Upper lobe of right lung (tissue), 1 donor: ENCODE data around the gene CALHM3. TPM values are rescaled to one million over a fixed set of nuclear protein-coding genes. Genes with fewer than 3 reads are reported as not detected.
A peak's percentile ranks its signal among the peaks of the same experiment; 100 is the strongest.

ENCODE experiments used
- ATAC-seq: fragments of 200-7000 bp; cut with Tn5 transposase; one replicate; pipeline ENCODE4 v1.9.1; 2020; ENCODE audit warnings: mild to moderate bottlenecking, moderate library complexity
- DNase-seq: peaks from one replicate; pipeline ENCODE4 v3.0.0-alpha.2; 2020
- H3K27ac ChIP-seq: fragments of 200-600 bp; one replicate; pipeline ENCODE4 v1.8.0; 2022
- H3K27me3 ChIP-seq: fragments of 200-600 bp; one replicate; pipeline ENCODE4 v1.8.0; 2022; ENCODE audit warnings: mild to moderate bottlenecking
- H3K36me3 ChIP-seq: fragments of 200-600 bp; one replicate; pipeline ENCODE4 v1.8.0; 2022
- H3K4me1 ChIP-seq: fragments of 200-600 bp; one replicate; pipeline ENCODE4 v1.8.0; 2022
- H3K4me3 ChIP-seq: fragments of 200-600 bp; one replicate; pipeline ENCODE4 v1.8.0; 2022; ENCODE audit warnings: mild to moderate bottlenecking
- H3K9me3 ChIP-seq: fragments of 200-600 bp; one replicate; pipeline ENCODE4 v1.8.0; 2022
- intact Hi-C: fragments of 100-400 bp; cut with DNase I; formaldehyde crosslinking; loops from one replicate; pipeline ENCODE4 v1.11.0; 2022
- total RNA-seq: library from RNA; stranded (reverse); fragmentation: NEBNext Ultra II Directional; extraction: Animal tissue kit (Norgen Biotek cat#: 25700); gene quantifications from one replicate; pipeline ENCODE4 v1.2.1, GENCODE V29; 2021
- TF ChIP-seq, protein P1 (sequence below): fragments of 200-600 bp; IDR thresholded peaks from one replicate; pipeline ENCODE4 v1.8.0; 2022; ENCODE audit warnings: antibody characterized with exemption
- donor health status: DM: no; HTN: yes; CAD: no; lungs with severe emphysema.

The CALHM3 gene
- total RNA-seq, 1 donor from 2014 or later = not detected

- Histone ChIP-seq H3K36me3 (peaks cover 44% of the 10 kb centered on the region), H3K4me3 (peak overlapping the region; percentile 90), H3K9me3 (no peaks in the 10 kb centered on the region), H3K27me3 (no peaks in the 10 kb centered on the region), H3K4me1 (peaks cover 53% of the 10 kb centered on the region), H3K27ac (peak overlapping the region; percentile 90)
- TF ChIP-seq, protein P1, sequence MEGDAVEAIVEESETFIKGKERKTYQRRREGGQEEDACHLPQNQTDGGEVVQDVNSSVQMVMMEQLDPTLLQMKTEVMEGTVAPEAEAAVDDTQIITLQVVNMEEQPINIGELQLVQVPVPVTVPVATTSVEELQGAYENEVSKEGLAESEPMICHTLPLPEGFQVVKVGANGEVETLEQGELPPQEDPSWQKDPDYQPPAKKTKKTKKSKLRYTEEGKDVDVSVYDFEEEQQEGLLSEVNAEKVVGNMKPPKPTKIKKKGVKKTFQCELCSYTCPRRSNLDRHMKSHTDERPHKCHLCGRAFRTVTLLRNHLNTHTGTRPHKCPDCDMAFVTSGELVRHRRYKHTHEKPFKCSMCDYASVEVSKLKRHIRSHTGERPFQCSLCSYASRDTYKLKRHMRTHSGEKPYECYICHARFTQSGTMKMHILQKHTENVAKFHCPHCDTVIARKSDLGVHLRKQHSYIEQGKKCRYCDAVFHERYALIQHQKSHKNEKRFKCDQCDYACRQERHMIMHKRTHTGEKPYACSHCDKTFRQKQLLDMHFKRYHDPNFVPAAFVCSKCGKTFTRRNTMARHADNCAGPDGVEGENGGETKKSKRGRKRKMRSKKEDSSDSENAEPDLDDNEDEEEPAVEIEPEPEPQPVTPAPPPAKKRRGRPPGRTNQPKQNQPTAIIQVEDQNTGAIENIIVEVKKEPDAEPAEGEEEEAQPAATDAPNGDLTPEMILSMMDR = no peak
- intact Hi-C loops = no loop called here
- ATAC-seq = peak; percentile 70
- DNase-seq = peak; percentile 82
Observed at GRCh38 chr10:103451091-103451813, 27.8 kb downstream of the CALHM3 start.

DNA sequence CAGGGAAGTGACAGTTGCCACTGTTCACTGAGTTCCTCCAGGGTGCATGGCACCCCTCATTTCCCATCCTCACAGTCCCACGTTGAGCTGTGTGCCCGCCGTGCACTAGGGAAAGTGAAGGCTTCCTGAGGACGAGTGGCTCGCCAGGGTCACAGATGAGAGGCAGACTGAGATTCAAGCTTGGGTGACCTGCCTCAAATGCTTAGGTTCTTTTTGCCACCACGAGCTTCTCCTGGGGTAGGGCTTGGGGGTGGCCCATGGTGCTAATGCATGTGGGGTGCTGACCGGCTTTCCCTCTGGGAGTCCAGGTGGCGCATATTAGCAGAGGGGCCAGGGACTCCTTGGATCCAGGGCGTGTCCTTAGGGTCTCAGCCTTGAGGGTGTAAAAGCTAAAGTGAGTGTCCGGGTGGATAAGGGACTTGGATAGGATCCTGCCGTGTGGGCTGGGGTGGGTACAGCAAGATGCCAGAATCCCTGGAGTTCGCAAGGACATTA is 28.8 kb downstream of the CALHM3 start:
- Histone ChIP-seq H3K4me1 (peaks cover 63% of the 10 kb centered on the region), H3K9me3 (no peaks in the 10 kb centered on the region), H3K27me3 (no peaks in the 10 kb centered on the region), H3K4me3 (peak overlapping the region; percentile 90), H3K36me3 (peaks cover 48% of the 10 kb centered on the region), H3K27ac (peak overlapping the region; percentile 90)
- intact Hi-C loops = no loop called here
- DNase-seq = no peak
- ATAC-seq = no peak
- TF ChIP-seq, protein P1 = no peak

GRCh38 chr10:103449208-103450144 is 29.6 kb downstream of the CALHM3 start:
- Histone ChIP-seq H3K4me3 (peak overlapping the region; percentile 90), H3K9me3 (no peaks in the 10 kb centered on the region), H3K27ac (peak overlapping the region; percentile 90), H3K36me3 (peaks cover 56% of the 10 kb centered on the region), H3K4me1 (peaks cover 64% of the 10 kb centered on the region), H3K27me3 (no peaks in the 10 kb centered on the region)
- TF ChIP-seq, protein P1 = no peak
- no peak for ATAC-seq
- intact Hi-C loops = no loop called here
- DNase-seq = no peak

DNA sequence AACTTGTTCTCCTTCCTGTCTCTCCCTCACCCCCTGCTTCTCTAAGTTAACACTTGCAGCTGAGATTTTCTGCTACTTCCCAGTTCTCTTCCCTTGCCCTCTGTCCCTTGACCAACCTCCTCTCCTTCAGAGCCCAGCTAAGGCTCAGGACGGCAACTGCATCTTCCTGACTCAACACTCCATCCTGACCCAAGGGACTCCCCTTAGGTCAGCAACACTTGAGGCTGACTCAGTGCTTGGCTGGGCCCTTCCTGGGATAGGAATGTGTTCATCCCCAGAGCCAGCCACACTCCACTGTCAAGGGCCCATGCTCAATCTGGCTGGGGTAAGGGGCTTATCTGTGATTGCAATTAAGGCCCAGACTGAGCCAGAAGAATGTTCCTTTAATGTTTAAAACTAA is 30.3 kb downstream of the CALHM3 start:
- Histone ChIP-seq H3K27ac (peak overlapping the region; percentile 45), H3K36me3 (peaks cover 63% of the 10 kb centered on the region), H3K9me3 (no peaks in the 10 kb centered on the region), H3K4me1 (peaks cover 64% of the 10 kb centered on the region), H3K4me3 (no peak overlapping the region), H3K27me3 (no peaks in the 10 kb centered on the region)
- ATAC-seq = no peak
- intact Hi-C loops = no loop called here
- DNase-seq = no peak
- TF ChIP-seq, protein P1 = no peak

DNA sequence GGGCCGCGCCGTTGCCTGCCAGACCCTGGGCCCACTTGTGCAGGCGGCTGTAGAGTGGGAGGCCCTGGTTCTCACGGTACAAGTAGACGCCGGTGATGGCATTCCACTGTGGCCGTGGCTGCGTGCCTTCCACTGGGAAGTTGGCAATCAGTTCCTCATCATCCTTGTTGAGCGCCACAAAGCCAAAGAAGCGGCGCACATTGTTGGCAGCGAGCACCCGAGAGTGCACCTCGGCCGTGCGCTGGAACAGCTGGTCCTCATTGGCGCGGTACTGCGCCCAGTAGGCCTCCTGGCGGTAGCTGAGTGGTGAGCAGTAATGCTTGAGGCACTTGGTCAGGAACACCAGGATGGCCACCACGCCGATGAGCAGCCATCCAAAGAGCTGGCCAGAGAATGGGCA is 31.9 kb downstream of the CALHM3 start:
- no peak for DNase-seq
- Histone ChIP-seq H3K27ac (peak overlapping the region; percentile 83), H3K4me1 (peaks cover 56% of the 10 kb centered on the region), H3K9me3 (no peaks in the 10 kb centered on the region), H3K27me3 (no peaks in the 10 kb centered on the region), H3K4me3 (no peak overlapping the region), H3K36me3 (peaks cover 78% of the 10 kb centered on the region)
- no peak for ATAC-seq
- TF ChIP-seq, protein P1 = no peak
- intact Hi-C loops = no loop called here
